HG03139 (cell line): ENCODE measurements around the gene RPRD1B.

Experiments used
- ATAC-seq: cut with Tn5 transposase; IDR thresholded peaks from one replicate; pipeline ENCODE4 v1.9.1; 2021; ENCODE audit not compliant: unreplicated experiment

The RPRD1B gene

GRCh38 chr20:38117635-38118034 is 84.1 kb downstream of the RPRD1B start:
- ATAC-seq = no peak

GRCh38 chr20:38119446-38119845 is 85.9 kb downstream of the RPRD1B start:
- no peak for ATAC-seq

GRCh38 chr20:38120625-38120988 is 87.1 kb downstream of the RPRD1B start:
- no peak for ATAC-seq

GRCh38 chr20:38121741-38122140 is 88.2 kb downstream of the RPRD1B start:
- no peak for ATAC-seq

- ATAC-seq = no peak
Measured at GRCh38 chr20:38123021-38123587, 89.6 kb downstream of the RPRD1B start.

GRCh38 chr20:38125157-38126056 is 91.9 kb downstream of the RPRD1B start:
- no peak for ATAC-seq

- no peak for ATAC-seq
Measured at GRCh38 chr20:38126146-38126921, 92.8 kb downstream of the RPRD1B start.

GRCh38 chr20:38126932-38127621 is 93.5 kb downstream of the RPRD1B start:
- ATAC-seq = no peak

GRCh38 chr20:38127920-38128528 is 94.5 kb downstream of the RPRD1B start:
- ATAC-seq = no peak

GRCh38 chr20:38128691-38129090 is 95.1 kb downstream of the RPRD1B start:
- no peak for ATAC-seq

GRCh38 chr20:38129248-38129865 is 95.8 kb downstream of the RPRD1B start:
- ATAC-seq = no peak

GRCh38 chr20:38129893-38130609 is 96.5 kb downstream of the RPRD1B start:
- no peak for ATAC-seq

- no peak for ATAC-seq
Measured at GRCh38 chr20:38130687-38131587, 97.4 kb downstream of the RPRD1B start.

- ATAC-seq = no peak
Measured at GRCh38 chr20:38131588-38132121, 98.1 kb downstream of the RPRD1B start.

- ATAC-seq = no peak
Measured at GRCh38 chr20:38132156-38132909, 98.8 kb downstream of the RPRD1B start.

GRCh38 chr20:38132910-38133501 is 99.5 kb downstream of the RPRD1B start:
- ATAC-seq = no peak

GRCh38 chr20:38133680-38134426 is 100.3 kb downstream of the RPRD1B start:
- ATAC-seq = no peak
